ENCODE results near the gene ZNF593OS. TPM values are rescaled to one million over a fixed set of nuclear protein-coding genes. Genes with fewer than 3 reads are reported as not detected.

Gene ZNF593OS
- not detected in 2 replicates for total RNA-seq

GRCh38 chr1:26171084-26172072 is at the start of gene ZNF593OS:
Gene ZNF593OS, minus strand, starts transcription at chr1:26171832. Its CDS starts 171 bp downstream, at chr1:26171661.

DNA sequence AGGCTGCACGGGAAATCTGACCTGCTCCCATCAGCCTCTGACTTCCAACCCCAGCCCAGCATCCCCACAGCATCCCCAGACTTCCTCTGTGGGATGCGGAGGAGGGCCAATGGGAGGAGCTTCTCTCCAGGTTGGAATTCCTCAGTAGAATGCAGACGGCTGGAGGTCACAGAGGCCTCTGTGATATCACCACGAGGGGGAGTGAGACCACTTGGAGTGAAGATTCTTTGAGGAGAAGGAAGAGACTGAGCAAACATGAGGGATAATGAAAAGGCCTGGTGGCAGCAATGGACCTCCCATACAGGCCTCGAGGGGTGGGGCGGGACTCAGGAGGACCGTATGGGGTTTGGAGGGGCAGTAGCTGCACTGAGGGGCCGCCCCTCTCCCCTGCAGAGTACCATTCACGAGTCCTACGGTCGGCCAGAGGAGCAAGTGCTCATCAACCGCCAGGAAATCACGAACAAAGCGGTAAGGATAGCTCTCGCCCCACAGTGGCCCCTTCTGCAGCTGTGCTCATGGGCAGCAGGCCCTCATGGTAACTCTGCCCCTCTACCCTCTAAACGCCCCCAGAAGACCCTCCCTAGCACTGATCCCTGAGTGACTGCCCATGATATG is 18.8 kb upstream of the ZNF593OS start, which contains the start of gene CATSPER4:
Gene CATSPER4 (plus strand): TSS at position 230 of the 615 bp plus-strand sequence. CDS start 26 bp downstream, at position 256.

DNA sequence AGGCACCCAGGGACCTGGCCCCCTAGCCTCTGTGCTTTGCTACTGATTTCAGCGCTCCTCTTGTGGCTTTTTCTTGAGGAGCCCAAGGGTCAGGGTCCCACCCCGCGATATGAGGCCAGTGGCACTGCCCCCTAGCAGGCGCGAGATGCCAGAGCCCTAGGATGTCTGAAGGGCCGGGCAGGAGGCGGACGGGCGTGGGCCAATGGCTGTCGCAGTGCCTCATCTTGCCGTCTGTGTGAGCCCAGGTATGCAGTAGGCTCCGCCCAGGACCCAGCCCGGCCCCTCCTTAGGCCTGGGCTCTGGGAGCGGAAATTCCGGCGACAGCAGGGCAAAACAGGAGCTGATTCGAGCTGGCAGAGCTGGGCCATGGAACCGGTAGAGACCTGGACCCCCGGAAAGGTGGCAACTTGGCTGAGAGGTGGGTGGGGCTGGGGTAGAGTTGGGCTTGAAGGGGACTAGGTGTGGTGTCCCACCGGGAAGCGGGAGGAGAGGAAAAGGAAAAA is 5.6 kb upstream of the ZNF593OS start, which contains the start of gene CNKSR1:
Gene CNKSR1 (plus strand): TSS at position 310 of the 503 bp plus-strand sequence. CDS start 57 bp downstream, at position 367.

GRCh38 chr1:26169669-26170471 is 1.8 kb downstream of the ZNF593OS start, which contains the start of gene ZNF593:
Gene ZNF593, plus strand, starts transcription at chr1:26169908. Its CDS starts 76 bp downstream, at chr1:26169984.

GRCh38 chr1:26168410-26169197 is 3.0 kb downstream of the ZNF593OS start, which contains the start of gene C1orf232:
Gene C1orf232, minus strand, starts transcription at chr1:26168963. Its CDS starts 464 bp downstream, at chr1:26168499.

DNA sequence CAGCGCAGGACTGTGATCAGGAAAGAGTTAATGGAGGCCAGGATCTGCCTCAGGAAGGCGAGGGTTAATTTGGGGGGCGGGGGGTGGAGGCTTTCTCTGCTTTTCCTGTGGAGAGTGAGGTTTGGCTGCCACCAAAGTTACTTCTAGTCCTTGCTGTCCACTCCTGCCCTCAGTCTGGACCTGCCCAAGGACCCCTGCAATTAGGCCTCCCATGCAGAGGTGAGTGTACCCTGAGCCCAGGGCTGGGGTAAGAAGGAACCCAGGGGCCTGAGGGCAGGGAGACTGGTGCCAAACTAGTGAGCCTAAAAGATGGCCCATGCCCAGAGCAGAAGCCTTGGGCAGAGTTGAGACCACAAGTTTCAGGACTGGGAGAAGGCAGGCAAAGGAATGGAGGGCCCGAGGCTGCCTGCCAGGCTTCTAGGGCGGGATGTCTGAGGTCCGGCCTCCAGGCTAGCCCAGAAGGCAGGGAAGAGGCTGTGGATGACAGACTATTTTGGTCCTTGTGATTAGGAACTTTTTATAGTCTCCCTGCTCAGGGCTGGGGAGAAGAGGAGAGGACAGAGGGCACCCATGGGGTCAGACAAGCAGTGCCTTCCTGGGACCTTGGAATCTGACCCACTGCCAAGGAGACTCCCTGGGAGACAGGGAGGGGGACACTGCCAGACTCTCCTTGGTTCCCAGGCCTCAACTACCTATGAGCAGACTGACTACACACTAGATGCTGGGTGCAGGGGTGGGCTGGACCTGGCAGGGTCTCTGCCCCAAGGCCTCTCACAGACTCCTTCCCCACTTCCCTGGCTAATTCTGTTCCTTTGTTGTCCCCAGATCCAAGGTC is 12.5 kb downstream of the ZNF593OS start, which contains the start of gene FAM110D:
Gene FAM110D (plus strand): TSS at position 172 of the 835 bp plus-strand sequence. CDS start 2,213 bp downstream, outside the sequence.

Other genes starting within 250 kb of the ZNF593OS start
- gene PAFAH2, start 173.8 kb downstream of the ZNF593OS start, total RNA-seq: 3.1 and 10.3 TPM in 2 replicates
- 0.49 TPM in 1 of 2 replicates, not detected in the other for gene EXTL1, start 150.1 kb downstream of the ZNF593OS start, total RNA-seq
- not detected in 2 replicates for gene SLC30A2, start 125.7 kb downstream of the ZNF593OS start, total RNA-seq
- not detected in 2 replicates for gene TRIM63, start 104.2 kb downstream of the ZNF593OS start, total RNA-seq
- gene PDIK1L, start 60.0 kb downstream of the ZNF593OS start, total RNA-seq: 2.3 and 4.5 TPM in 2 replicates
- gene FAM110D, start 12.8 kb downstream of the ZNF593OS start, total RNA-seq: 0.36 TPM in 1 of 2 replicates, not detected in the other
- not detected in 2 replicates for gene C1orf232, start 2.9 kb downstream of the ZNF593OS start, total RNA-seq
- gene ZNF593, start 1.9 kb downstream of the ZNF593OS start, total RNA-seq: 32.2 and 51.1 TPM in 2 replicates
- not detected in 2 replicates for gene CNKSR1, start 5.7 kb upstream of the ZNF593OS start, total RNA-seq
- not detected in 2 replicates for gene CATSPER4, start 18.8 kb upstream of the ZNF593OS start, total RNA-seq
- gene CEP85, start 62.4 kb upstream of the ZNF593OS start, total RNA-seq: 4.1 and 5.2 TPM in 2 replicates
- gene SH3BGRL3, start 108.3 kb upstream of the ZNF593OS start, total RNA-seq: 162 and 186 TPM in 2 replicates
- 2.6 and 3.6 TPM in 2 replicates for gene UBXN11, start 134.8 kb upstream of the ZNF593OS start, total RNA-seq
- not detected in 2 replicates for gene CD52, start 146.1 kb upstream of the ZNF593OS start, total RNA-seq
- gene CRYBG2, start 182.3 kb upstream of the ZNF593OS start, total RNA-seq: not detected in 2 replicates
- not detected in 2 replicates for gene ZNF683, start 200.9 kb upstream of the ZNF593OS start, total RNA-seq
- gene LIN28A, start 239.0 kb upstream of the ZNF593OS start, total RNA-seq: not detected in 2 replicates